Adrenal gland (tissue), 12 donors: ENCODE results near the gene MAPK11. TPM values are rescaled to one million over a fixed set of nuclear protein-coding genes. Genes with fewer than 3 reads are reported as not detected.
A peak's percentile ranks its signal among the peaks of the same experiment; 100 is the strongest.

ENCODE experiments used
- DNase-seq, 7 donors: peaks; one replicate each; pipeline ENCODE4 v3.0.0-alpha.2; 2019 to 2020
- H3K27ac ChIP-seq, 5 donors: fragments of 200-600 bp; sonication (generic) in 4 of 5; 1 replicate in 3 of 5; 2 replicates in 2 of 5; pipeline versions ENCODE4 v1.5.1 to v1.8.0; 2016 to 2020; ENCODE audit warnings: mild to moderate bottlenecking in 1 of 5
- H3K27me3 ChIP-seq: fragments of 200-600 bp; 2 replicates; pipeline ENCODE4 v1.8.0; 2021
- H3K36me3 ChIP-seq, 2 donors: fragments of 200-600 bp; replicated peaks in 1 of 2; 1 replicate in 1 of 2; 2 replicates in 1 of 2; pipeline versions ENCODE4 v1.5.1 to v1.8.0; 2018 to 2022
- H3K4me1 ChIP-seq, 2 donors: fragments of 200-600 bp; replicated peaks in 1 of 2; 1 replicate in 1 of 2; 2 replicates in 1 of 2; pipeline versions ENCODE4 v1.5.1 to v1.8.0; 2018 to 2021
- H3K4me3 ChIP-seq, 4 donors: fragments of 200-600 bp; sonication (generic) in 3 of 4; one replicate each; pipeline ENCODE4 v1.5.1; 2016 to 2018
- H3K9me3 ChIP-seq, 3 donors: fragments of 200-600 bp; sonication (generic) in 1 of 3; replicated peaks in 1 of 3; 1 replicate in 2 of 3; 2 replicates in 1 of 3; pipeline versions ENCODE4 v1.5.1 to v1.8.0; 2016 to 2021
- CTCF ChIP-seq, 6 experiments: fragments of 450-650 bp in 4 of 6; fragments of 200-600 bp in 2 of 6; sonication (generic) in 1 of 6; IDR thresholded peaks; 1 replicate in 5 of 6; 2 replicates in 1 of 6; pipeline versions ENCODE4 v1.5.1 to v1.8.0; 2016 to 2021; ENCODE audit warnings: antibody characterized with exemption in 6 of 6, mild to moderate bottlenecking in 2 of 6, moderate library complexity in 1 of 6
- POLR2A ChIP-seq, 2 donors: fragments of 450-650 bp; IDR thresholded peaks; one replicate each; pipeline ENCODE4 v1.6.1; 2017; ENCODE audit warnings: antibody characterized with exemption in 2 of 2, mild to moderate bottlenecking in 2 of 2, moderate library complexity in 1 of 2
- WGBS, 4 donors: extraction: QIAGEN DNeasy Blood & Tissue Kit in 2 of 4; methylation state at CpG; one replicate each; pipeline versions ENCODE4 v1.1.5 to v1.1.7; 2013 to 2017; 5-methylcytosine and 5-hydroxymethylcytosine counted together
- intact Hi-C, 2 donors: fragments of 100-400 bp; cut with DNase I; formaldehyde crosslinking; loops; one replicate each; pipeline versions ENCODE4 v1.14.1 to v1.15.0; 2022 to 2023
- polyA plus RNA-seq, 3 donors: library from polyadenylated mRNA; stranded (reverse); fragments of 200-250 nt in 2 of 3; fragments of 350-450 nt in 1 of 3; fragmentation: Illumina TruSeq in 1 of 3; extraction: RNeasy Lipid Tissue Mini Kit (QIAGEN cat#74804) in 1 of 3; gene quantifications; one replicate each; pipeline ENCODE4 v1.2.3, GENCODE V29; 2013 to 2014
- total RNA-seq, 9 donors: library from RNA; depleted of rRNA in 4 of 9; stranded (reverse); fragments of >200 nt in 4 of 9; fragments of 120-200 nt in 1 of 9; fragmentation: NEBNext Ultra II Directional in 1 of 9; extraction: Animal tissue kit (Norgen Biotek cat#: 25700) in 1 of 9; gene quantifications; one replicate each; pipeline versions ENCODE4 v1.1.0 to v1.2.4, GENCODE V29; 2013 to 2023
- donor health status: healthy with polysubstance abuse.
- donor health status: Bipolar disorder and iron deficiency.
- donor health status: DM: yes; HTN: yes; CAD: no.
- donor health status: DM: no; HTN: no; CAD: no.
- donor health status: DM: no; HTN: no; CAD: no.
- donor health status: DM: yes; HTN: yes; CAD: no.

Gene MAPK11
- total and polyA plus RNA-seq, 12 donors: 2.0 to 29.5 (median 6.7) TPM

DNA sequence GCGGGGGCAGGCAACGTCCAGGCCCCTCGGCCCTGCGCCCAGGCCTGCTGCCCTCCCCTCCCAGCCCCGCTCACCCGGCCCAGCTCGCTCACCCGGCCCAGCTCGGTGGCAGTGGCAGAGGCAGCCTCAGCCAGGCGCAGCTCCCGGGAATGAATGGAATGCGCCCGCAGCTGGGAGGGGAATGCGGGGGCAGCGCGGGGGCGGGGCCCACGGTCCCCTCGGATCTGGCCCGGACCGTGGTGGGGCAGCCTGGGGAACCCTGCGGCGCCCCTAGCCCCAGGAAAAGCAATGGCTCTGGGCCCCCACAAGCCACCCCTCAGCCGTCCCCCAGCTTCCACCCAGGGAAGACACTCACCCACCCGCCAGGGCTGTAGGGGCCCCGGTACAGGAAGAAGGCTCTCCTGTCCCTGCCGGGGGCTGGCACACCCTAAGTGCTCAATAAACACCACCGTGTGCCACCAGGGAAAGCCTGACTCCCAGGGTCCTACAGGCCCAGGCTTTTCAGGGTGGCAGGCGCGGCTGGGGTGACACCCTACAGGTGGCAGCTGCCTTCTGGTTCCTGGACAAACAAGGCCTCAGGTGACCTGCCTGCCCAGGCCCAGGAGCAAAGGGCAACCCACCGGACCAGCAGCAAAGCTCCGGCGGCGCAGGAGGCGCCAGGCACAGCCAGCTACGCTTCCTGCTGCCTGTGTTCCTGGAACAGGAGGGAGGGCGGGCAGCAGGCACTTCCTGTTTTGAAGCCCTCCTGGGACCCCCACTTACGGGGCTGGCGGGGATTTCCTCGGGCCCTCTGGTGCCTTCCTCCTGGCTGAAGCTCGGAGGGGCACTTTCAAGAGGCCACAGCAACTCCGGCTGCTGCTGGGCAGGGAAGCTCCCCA lies 23.5 kb upstream of the MAPK11 start:
- DNase-seq: peak in 4 of 7 donors; percentile 65 to 82 (median 76)
- peaks cover 48 to 57% of the 10 kb centered on the region in 2 donors for H3K4me1 ChIP-seq

DNA sequence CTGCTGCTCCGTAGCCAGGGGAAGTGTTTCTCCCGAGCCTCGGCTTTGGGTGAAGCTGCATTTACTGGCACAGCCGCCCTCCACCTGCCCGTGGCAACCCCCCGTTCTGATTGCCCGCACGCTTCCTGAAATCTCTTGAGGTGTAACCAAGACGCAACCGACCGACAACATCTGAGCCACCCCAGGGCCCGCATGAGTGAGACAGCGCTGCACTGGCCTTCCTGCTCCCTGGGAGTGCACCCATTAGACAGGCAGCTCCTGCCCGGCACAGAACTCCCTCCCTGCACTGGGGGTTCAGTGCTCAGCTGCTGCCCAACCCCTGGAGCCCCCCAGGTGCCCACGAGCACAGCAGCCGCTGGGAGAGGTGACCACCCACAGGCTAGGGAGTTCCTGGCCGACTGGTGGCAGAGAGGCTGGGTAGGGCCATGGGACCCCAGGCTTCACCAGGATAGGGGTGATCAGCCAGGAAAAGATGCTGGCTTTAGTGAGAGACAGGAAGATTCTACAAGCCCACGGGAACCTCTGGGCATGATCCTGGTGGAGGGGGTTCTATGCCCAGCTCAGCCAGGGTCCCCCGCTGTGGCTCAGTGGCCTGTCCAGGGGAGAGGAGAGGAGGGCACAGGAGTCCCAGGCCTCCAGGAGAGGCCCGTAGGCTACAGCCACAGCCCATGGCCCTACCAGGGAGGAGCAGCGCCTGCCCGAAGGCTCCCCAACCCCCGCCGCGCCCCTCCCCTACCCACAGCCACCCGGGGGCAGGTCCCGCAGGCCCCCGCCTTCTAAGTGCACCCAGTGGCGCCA lies 22.7 kb upstream of the MAPK11 start:
- Histone ChIP-seq H3K27me3 (no peaks in the 10 kb centered on the region), H3K4me1 (peaks cover 39 to 48% of the 10 kb centered on the region in 2 donors)
- intact Hi-C loops: no loop called here

More for the DNA sequence above, 23.5 kb upstream of the MAPK11 start:
- Histone ChIP-seq H3K27ac (peak overlapping the region in 4 of 5 donors; percentile 37 to 91 (median 59)), H3K27me3 (no peaks in the 10 kb centered on the region), H3K4me3 (peak overlapping the region in 1 of 4 donors; percentile 19), H3K36me3 (peaks cover 0 to 20% of the 10 kb centered on the region in 2 donors), H3K9me3 (no peaks in the 10 kb centered on the region)
- TF ChIP-seq CTCF (IDR thresholded peaks at IDR 0.05) (no peak), POLR2A (IDR thresholded peaks at IDR 0.05) (no peak)
- 20 to 29% (median 26%) methylated on average over 1 to 42 of the region's 42 CpGs for WGBS, 4 donors
- intact Hi-C loops: no loop called here

GRCh38 chr22:50289942-50290630 lies 19.9 kb upstream of the MAPK11 start:
- Histone ChIP-seq H3K9me3 (no peaks in the 10 kb centered on the region), H3K36me3 (peaks cover 0 to 51% of the 10 kb centered on the region in 2 donors), H3K27me3 (no peaks in the 10 kb centered on the region), H3K27ac (no peak overlapping the region), H3K4me1 (peaks cover 20 to 27% of the 10 kb centered on the region in 2 donors), H3K4me3 (no peak overlapping the region)
- no peak for TF ChIP-seq CTCF (IDR thresholded peaks at IDR 0.05)
- no peak for TF ChIP-seq POLR2A (IDR thresholded peaks at IDR 0.05)
- 90 to 94% (median 92%) methylated on average over 21 to 37 of the region's 37 CpGs for WGBS, 4 donors
- intact Hi-C loops: no loop called here
- DNase-seq: no peak

More for the DNA sequence above, 22.7 kb upstream of the MAPK11 start:
- no peaks in the 10 kb centered on the region for H3K9me3 ChIP-seq
- DNase-seq: no peak
- TF ChIP-seq CTCF (IDR thresholded peaks at IDR 0.05): no peak
- TF ChIP-seq POLR2A (IDR thresholded peaks at IDR 0.05): no peak
- H3K4me3 ChIP-seq: peak overlapping the region in 1 of 4 donors; percentile 19
- peak overlapping the region in 4 of 5 donors; percentile 37 to 91 (median 59) for H3K27ac ChIP-seq
- WGBS, 4 donors: 50 to 83% (median 56%) methylated on average over 10 to 29 of the region's 29 CpGs
- peaks cover 0 to 28% of the 10 kb centered on the region in 2 donors for H3K36me3 ChIP-seq
